HG03025 (cell line): ENCODE results near the gene PITPNC1.
"Not testable (repeated sequence)": the region's sequence is repeated elsewhere in the genome, so short reads cannot be mapped to it uniquely, and the experiment has no call there.

ENCODE experiments used
- ATAC-seq: cut with Tn5 transposase; IDR thresholded peaks from one replicate; pipeline ENCODE4 v1.9.1; 2021; ENCODE audit warnings: mild to moderate bottlenecking, moderate library complexity; ENCODE audit not compliant: unreplicated experiment, low FRiP score

Gene PITPNC1

DNA sequence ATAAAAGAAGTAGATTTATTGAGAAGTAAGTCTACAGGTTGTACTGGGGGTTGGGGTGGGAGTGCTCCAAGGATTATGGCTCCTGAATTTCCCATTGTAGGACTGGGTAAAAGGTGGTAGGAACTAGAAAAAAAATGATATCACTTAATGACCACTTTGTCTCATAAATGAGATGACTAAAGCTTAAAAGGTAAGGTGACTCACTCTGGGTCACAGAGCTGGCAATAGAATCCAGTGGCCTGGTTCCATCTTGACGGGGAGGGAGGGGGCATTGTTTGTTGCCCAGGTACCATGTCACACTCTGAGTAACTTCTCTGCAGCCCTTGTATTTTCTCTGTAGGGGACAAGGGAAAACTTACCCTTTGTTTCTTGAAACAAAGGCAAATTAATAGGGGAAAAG, 126.1 kb downstream of the PITPNC1 start:
- no peak for ATAC-seq

DNA sequence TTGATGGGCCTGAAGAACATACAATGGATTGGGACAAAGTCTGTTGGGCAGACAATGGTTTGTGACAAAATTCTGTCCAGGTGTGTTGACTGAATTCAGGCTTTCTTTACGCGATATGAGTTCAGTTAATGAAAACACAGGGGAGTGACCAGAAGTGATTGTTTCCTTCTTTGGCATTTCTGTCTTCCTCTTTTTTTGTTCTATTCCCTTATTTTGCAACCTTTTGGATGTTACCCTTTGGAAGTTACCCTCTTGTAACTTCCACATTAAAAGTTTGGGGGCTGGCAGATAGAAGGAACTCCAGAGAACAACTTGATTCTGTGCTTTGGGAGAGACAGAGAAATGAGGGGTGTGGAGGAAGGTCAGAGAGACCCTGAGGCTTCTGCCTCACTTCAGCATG, 126.7 kb downstream of the PITPNC1 start:
- no peak for ATAC-seq

DNA sequence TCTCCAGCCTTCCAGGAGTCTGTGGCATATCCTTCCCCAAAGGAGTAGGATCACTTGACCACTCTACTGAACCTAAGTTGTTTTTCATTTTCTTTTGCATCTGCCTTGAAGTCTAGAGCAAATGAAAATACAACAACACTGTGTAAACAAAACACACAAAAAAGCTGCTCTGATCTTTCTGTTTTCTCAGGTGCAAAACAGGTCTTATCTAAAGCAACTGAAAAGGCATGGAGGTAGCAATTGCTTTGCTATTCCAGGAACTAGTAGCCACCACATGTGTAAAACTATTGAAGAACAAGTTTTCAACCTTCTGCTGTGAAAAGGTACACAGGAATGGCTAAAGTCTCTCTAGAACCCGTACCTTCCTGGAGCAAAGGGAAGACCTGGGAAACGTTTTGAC, 127.1 kb downstream of the PITPNC1 start:
- ATAC-seq, result no peak

DNA sequence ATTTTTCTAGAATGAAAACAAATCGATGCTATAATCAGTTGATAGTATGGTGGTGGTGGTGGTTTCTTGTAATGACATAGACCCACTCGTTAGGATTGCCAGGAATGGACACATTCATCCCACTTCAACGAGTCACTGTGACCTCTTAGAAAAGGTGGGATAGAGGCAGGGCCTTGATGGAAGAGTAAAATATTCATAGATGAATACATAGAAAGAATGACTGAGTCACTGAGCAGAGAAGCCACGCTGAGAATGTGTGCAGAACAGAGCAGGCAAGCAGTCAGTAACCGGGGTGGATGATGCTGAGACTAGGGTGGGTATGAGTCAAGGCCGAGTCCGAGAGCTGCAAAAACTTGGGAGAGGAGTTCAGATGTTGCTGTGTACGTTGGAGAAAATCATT, 129.9 kb downstream of the PITPNC1 start:
- ATAC-seq, result no peak

DNA sequence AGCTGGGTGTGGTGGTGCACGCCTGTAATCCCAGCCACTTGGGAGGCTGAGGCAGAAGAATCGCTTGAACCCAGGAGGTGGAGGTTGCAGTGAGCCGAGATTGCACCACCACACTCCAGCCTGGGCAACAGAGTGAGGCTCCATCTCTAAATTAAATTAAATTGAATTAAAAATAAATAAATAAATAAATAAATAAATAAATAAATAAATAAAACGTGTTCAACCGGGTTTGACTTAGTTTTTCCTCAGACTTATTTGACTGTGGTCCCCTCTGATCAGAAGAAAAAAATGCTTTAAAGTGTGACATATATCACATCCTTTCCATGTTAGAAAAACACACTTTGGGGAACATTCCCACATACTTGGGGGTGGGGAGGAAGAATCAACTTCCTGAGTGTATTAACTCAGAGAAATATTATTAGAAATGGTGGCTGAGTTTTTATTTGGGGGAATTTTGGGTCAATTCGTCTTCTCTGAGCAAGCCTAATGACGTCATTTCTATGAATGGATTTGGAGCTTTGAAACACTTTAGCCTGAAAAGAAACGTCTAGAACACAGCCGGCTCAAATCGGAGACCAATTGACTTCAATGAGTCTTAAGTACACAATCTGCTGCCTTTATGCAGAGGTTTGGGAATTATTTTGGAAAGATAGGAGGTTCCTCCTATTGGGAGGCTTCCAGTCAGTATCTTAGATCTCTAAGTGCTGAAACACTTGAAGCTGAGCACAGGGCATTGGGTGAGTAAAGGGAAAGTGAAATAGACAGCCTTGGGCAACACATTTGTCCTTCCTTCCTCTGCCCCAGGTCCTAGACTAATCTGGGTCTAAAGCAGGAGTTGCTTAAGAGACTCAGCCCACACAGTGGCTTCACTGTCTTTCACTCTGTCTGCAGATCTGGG, 132.6 kb downstream of the PITPNC1 start:
- no peak for ATAC-seq

DNA sequence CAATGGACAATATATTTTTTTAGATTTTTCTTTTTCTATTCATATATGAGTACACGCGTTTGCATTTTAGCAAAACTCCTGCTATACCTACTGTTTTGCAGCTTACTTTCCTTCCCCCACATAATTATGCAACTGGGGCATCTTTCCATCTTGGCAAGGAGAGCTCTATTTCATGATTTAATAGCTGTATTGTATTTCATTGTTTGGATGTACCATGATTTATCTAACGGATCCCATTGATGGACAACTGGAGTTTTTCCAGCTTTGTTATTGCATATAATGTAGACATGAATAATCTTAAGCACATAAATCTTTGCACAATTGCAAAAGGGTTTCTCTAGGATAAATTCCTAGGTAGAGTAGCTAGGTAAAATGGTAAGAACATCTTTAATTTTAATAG, 133.9 kb downstream of the PITPNC1 start:
- ATAC-seq, result no peak

DNA sequence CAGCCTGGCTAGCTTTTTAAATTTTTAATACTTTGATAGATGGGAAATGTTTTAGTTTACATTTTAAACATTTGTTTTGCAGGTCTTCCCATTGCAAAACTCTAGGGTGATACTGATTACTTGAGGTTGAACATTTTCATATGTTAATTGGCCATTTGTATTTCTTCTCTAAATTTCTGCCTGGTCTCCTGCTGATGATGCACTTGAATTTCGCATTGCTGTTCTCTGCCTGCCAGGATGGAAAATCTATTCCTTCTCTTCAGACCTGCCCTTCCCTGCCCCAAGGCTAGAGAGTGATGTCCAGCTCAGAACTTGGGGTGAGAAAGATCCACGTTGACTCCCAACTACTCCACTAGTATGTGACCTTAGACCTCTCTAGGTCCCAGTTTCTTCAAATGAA, 134.7 kb downstream of the PITPNC1 start:
- ATAC-seq, result no peak

DNA sequence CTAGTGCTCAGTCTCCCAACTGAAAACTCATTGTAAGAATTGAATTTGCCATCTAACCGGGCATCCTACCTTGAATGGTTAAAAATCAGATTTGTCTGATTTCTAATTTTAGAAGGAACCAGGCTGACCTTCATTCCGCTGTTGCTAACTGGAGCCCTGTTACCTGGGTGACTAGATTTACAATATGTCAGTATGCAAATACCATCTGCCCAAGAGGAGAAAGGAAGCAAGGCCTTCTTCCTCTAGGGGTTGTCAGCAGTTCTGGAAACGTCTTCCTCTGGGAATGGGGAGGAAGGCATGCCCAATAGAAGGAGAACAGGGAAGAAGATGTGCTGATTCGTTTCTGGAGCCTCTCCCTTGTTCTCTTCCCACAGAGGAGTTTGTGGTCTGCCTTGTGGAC, 137.9 kb downstream of the PITPNC1 start:
- no peak for ATAC-seq

DNA sequence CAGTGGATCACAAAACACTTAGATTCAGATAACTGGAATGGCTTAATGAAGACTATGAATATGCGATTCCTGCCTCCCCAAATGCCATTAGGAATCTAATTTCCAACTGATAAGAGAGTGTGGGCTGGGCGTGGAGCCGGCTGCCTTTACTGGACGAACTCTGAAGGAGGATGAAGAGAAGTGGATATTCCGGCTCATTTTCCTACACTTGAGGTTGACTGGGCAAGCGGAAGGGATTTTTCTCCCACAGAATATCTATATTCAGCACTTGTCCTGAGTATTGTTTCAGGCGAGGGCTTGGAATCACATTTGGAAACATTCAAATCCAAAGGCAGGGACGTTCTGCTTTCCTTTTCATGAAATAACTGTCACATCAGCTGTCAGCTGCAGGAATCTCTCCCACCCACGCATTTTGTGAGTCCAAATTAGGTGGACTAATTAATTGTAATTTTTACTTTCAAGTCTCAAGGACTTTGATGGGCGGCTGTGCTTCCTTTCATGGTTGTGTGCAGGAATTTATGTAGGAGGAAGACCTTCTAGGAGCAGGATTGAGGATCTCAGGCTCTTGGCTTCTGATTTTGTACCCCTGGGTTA, 138.5 kb downstream of the PITPNC1 start:
- ATAC-seq, result no peak

DNA sequence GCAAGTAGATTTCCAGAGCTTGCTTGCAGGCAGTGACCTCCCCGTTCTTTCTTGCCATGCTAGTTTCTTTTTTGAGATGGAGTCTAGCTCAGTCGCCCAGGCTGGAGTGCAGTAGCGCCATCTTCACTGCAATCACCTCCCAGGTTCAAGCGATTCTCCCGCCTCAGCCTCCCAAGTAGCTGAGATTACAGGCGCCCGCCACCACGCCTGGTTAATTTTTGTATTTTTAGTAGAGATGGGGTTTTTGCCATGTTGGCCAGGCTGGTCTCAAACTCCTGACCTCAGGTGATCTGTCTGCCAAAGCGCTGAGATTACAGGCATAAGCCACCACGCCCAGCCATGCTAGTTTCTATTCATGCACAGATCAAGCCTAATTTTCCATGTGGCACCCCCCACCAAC, 139.5 kb downstream of the PITPNC1 start:
- ATAC-seq, result not testable (repeated sequence)

DNA sequence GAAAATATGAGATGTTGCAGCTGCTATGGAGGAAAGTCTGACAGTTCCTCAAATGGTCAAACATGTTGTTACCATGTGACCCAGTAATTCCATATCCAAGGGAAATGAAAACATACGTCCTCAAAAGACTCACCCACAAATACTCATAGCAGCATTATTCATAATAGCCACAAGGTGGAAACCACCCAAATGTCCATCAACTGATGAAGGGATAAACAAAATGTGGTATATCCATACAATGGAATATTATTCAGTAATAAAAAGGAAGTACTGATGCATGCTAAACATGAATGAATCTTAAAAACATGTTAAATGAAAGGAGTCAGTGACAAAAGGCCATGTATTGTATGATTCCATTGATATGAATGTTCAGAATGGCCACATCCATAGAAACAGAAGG, 140.2 kb downstream of the PITPNC1 start:
- no peak for ATAC-seq

DNA sequence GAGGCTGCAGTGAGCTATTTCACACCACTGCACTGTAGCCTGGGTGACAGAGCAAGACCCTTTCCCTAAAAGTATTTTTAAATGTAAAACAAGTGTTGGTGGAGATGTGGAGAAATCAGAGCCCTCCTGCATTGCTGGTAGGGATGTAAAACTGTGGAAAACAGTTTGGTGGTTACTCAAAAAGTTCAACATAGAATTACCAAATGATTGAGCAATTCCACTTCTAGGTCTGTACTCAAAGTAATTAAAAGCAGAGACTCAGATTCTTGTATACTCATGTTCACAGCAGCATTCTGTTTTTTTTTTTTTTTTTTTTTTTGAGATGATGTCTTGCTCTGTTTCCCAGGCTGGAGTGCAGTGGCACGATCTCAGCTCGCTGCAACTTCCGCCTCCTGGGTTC, 141.8 kb downstream of the PITPNC1 start:
- ATAC-seq, result no peak

DNA sequence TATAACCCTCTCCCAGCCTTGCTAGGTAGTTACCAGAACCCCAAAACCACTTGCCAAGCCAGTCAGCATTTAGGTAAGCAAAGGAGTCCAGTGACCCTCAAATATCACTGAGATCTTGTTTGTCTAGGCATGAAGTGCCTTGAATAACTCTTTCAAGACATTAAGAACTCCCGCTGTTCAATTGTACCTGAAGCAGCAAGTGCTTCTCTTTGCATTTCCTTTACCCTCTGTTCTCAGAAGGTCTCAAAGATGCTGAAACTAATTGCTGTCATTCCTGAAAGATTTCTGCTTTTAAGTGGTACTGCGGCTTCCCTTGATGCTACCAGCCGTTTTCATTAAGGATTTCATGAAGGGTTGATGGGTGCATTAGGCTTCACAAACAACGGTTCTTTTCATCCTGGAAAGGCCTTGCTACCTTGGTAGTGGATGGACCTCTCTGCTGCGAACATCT, 142.7 kb downstream of the PITPNC1 start:
- ATAC-seq, result no peak

DNA sequence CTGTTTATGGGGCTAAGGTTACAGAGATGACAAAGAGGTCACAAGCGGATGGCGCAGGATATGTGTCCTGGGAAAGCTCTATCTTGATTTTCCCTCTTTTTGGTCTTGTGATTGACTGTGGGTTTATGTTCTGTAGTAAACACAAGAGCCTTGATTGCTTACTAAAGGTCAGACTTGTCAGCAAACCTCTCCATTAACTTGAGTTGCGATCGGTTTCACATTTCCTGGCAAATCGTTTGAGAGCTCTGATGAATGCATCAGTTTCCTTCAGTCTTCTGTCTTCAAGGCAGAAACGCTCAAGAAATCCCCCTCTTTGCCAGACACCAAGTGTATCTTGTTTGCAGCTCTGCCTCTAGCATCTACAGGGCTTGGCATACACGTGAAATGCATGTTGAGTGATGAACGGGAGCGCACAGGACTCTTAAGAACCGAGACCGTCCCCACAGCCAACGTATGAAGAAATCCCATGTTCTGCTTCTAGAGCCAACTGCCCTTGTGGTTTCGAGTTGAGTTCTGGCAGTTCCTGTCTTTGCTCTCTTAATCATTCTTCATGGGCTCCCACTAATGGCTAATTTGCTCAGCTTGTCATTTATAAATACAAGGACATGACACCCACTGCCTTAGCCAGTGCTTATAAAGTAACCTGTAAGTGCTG, 143.3 kb downstream of the PITPNC1 start:
- ATAC-seq, result no peak

DNA sequence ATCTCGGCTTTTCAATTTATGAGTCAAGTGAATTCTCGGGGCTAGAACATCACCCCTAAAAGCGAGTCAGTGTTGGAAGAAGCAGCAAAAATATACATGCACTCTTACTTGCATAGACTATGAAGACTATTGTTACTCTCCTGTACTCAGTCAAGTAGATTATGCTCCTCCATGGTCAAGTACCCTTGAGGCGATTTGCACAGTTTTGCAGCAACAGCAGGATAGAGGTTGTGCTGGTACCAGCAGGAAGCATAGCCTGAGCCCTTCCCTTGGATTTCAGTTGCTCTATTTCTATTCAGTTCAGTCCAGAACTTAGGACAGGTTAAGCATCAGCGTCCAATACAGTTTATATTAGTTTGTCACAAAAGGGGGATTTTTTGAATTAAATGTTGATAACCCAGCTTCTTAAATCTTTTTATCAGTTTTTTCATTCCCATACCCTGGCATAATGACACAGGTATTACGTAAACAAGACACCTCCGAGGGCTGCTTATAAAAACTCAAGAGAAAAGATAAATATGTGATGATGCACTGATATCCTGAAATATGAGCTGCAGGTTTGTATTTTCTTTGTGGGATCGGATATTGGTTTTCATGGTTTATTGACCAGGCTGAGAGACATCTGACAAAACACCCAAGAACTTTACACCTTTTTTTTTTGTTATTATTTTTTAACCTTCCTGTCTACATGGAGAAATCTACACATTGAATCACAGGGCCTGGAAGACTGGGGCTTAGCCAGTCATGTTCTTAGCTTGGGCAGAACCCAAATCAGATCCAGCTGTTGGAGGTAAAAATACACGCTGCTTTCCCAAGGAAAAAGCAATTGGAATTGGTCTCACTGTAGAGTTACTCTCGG, 144.1 kb downstream of the PITPNC1 start:
- no peak for ATAC-seq

DNA sequence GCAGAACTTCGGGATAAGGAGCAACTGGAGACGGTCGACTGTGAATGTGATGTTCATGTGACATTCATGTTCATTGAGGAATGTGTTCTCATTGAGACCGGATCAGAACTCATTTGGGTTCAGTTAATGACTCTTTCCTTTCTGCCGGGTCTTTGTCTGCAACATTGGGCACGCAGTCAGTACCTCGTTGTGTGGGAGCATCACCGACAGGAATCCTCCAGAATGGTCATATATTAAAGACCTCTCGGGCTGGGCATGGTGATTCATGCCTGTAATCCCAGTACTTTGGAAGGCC, 144.6 kb downstream of the PITPNC1 start:
- no peak for ATAC-seq

DNA sequence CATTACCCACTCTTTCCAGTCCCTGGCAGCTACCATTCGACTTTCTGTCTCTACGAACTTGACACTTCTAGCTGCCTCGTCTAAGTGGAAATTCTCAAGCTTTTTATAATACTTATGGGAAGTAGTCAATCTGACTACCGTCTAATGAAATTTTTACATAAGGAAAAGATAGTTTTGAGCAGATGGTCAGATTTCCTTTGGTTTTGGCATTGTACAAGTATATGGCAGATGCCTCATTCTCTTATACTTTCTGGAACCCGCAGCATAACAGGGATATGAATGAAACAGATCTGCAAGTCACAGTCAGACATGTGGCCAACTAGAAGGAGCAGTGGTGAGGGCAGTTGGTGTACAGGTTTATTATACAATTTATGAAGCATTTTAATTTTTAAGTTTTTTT, 146.0 kb downstream of the PITPNC1 start:
- no peak for ATAC-seq

DNA sequence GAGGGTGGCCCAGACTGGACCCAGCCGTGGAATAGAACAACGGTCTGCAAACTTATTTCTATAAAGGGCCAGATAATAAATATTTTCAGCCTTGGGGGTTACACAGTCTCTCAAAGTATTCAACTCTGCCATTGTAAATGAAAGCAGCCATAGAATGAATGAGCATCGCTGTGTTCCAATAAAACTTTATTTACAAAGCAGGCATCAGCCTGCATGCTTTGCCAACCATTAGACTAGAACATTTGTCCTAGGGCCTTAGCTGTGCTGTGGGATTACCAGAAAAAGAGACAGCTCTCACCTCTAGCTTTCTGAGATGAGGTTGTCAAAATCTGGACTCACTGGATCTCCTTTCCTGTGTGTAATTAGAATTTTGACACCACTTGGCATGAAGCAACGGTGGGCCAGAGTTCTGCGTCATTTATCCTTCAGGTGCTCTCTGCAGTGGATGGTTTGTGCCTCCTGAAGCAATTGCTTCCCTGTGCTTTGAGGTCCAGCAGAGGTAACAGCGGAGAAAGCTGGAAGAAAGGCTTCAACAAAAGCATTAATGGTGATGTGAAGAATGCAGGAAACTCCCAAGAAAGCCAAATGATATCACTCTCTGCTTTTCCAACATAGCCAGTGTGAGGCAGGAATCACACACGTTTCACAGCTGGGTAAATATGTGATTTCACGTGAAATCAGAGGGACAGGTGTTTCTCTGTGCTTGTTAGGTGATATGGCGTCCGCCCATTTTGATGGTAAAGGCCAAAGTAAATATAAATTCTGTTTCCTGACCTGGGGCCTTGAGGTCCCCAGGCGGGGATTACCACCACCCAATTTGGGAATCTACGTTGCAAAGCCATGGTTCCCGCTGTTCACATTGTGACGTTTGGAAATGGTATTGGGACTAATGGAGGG, 148.4 kb downstream of the PITPNC1 start:
- no peak for ATAC-seq

DNA sequence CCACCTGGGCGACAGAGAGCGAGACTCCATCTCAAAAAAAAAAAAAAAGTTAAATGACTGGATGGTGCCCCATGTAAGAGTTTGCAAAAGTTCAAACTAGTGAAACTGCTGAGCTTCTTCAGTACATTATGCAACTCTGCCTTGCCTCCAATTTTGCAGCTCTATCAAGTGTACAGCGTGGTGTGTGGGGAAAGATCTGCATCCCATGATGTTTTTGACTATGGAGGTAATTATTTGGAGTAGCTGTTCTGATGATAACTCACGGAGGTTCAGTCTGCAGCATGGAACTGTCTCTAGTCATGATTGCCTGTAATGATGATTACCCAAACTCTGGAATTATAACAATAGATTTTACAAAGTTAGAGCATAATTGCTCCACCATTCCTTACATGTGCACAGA, 149.6 kb downstream of the PITPNC1 start:
- no peak for ATAC-seq
